Dendritic cell treated with granulocyte-macrophage colony-stimulating factor and Interleukin-4, amounts not matched to agents 40 ng/mL and 50 ng/mL, for 4 days (primary cell): ENCODE measurements around the gene FRMPD4.

Source experiments
- H3K27ac Mint-ChIP-seq: one replicate; pipeline ENCODE4 v1.8.0; 2022; ENCODE audit warnings: mild to moderate bottlenecking, mixed read lengths
- H3K27me3 Mint-ChIP-seq: one replicate; pipeline ENCODE4 v1.8.0; 2022; ENCODE audit warnings: mild to moderate bottlenecking, mixed read lengths
- H3K36me3 Mint-ChIP-seq: one replicate; pipeline ENCODE4 v1.8.0; 2022; ENCODE audit warnings: low read depth, mixed read lengths
- H3K4me1 Mint-ChIP-seq: one replicate; pipeline ENCODE4 v1.8.0; 2022; ENCODE audit warnings: low read depth, mixed read lengths
- H3K4me3 Mint-ChIP-seq: one replicate; pipeline ENCODE4 v1.8.0; 2022; ENCODE audit warnings: mild to moderate bottlenecking, moderate library complexity, mixed read lengths
- H3K9me3 Mint-ChIP-seq: one replicate; pipeline ENCODE4 v1.8.0; 2022; ENCODE audit warnings: mixed read lengths
- intact Hi-C: fragments of 100-400 bp; cut with micrococcal nuclease; formaldehyde crosslinking; loops from one replicate; pipeline ENCODE4 v1.15.0; 2022

FRMPD4 gene

DNA sequence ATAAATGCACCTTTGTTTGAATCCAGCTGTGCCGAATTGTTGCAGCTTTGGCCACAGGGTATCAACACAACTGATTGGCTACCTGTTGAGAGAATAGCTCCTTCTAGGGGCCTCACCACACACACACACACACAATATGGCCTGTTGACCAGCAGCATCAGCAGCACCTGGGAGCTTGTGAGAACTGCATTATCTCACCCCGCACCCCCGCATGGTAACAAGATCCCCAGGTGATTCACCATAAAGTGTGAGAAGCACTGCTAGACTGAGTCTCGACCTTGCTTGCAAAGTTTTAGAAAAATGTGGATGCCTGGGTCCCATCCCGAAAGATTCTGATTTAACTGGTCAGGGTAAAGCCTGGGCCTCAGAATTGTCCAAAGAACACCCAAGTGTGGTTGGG lies 476.0 kb downstream of the FRMPD4 start:
- Mint-ChIP-seq H3K9me3 (no peaks in the 10 kb centered on the region), H3K36me3 (no peaks in the 10 kb centered on the region), H3K27ac (no peak overlapping the region), H3K27me3 (no peaks in the 10 kb centered on the region), H3K4me3 (no peak overlapping the region), H3K4me1 (no peaks in the 10 kb centered on the region)
- intact Hi-C loops = no loop called here

- intact Hi-C loops = no loop called here
- Mint-ChIP-seq H3K4me1 (no peaks in the 10 kb centered on the region), H3K36me3 (no peaks in the 10 kb centered on the region), H3K4me3 (no peak overlapping the region), H3K9me3 (no peaks in the 10 kb centered on the region), H3K27ac (no peak overlapping the region), H3K27me3 (no peaks in the 10 kb centered on the region)
Observed at GRCh38 chrX:12615061-12615460, 476.8 kb downstream of the FRMPD4 start.

DNA sequence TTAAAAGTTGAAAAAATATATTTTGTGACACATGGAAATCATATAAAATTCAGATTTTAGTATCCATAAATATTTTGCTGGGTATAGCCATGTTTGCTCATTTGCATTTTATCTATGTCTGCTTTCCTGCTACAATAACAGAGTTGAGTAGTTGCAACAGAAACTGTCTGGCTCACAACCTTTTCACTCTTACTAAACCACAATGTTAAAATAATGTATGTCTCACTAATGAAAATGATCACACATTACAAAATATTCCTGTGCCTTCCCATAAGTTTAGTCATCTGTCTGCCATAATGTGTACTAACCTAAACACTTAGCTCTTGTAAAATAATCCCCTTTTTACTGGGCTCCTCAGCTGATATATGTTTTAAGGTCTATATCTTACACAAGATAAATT lies 479.0 kb downstream of the FRMPD4 start:
- no peaks in the 10 kb centered on the region for H3K9me3 Mint-ChIP-seq
- H3K4me1 Mint-ChIP-seq = no peaks in the 10 kb centered on the region
- H3K27ac Mint-ChIP-seq = no peak overlapping the region
- intact Hi-C loops = no loop called here
- H3K36me3 Mint-ChIP-seq = no peaks in the 10 kb centered on the region
- no peaks in the 10 kb centered on the region for H3K27me3 Mint-ChIP-seq
- no peak overlapping the region for H3K4me3 Mint-ChIP-seq

DNA sequence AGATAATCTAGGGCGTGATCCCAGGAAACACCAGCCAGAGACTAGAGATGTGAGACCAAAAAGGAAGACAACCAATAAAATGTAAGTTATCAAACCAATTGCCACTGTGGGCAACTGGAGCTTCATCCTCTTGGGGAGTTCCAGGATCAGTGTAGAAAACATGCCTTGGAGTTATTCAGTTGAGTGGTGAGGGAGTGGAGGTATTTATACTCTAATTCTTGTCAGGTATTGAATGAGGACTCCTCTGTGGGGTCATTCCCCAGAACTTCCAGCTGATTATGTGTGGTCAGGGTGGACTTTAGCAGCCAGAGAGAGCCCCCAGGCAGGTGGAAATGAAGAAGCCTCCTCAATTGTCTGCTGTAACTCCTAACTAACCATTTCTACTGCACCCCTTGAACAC lies 509.0 kb downstream of the FRMPD4 start:
- no peaks in the 10 kb centered on the region for H3K4me1 Mint-ChIP-seq
- intact Hi-C loops = no loop called here
- no peak overlapping the region for H3K4me3 Mint-ChIP-seq
- H3K36me3 Mint-ChIP-seq = no peaks in the 10 kb centered on the region
- no peak overlapping the region for H3K27ac Mint-ChIP-seq
- H3K9me3 Mint-ChIP-seq = no peaks in the 10 kb centered on the region
- no peaks in the 10 kb centered on the region for H3K27me3 Mint-ChIP-seq

- Mint-ChIP-seq H3K4me1 (no peaks in the 10 kb centered on the region), H3K36me3 (no peaks in the 10 kb centered on the region), H3K9me3 (no peaks in the 10 kb centered on the region), H3K4me3 (no peak overlapping the region), H3K27me3 (no peaks in the 10 kb centered on the region), H3K27ac (no peak overlapping the region)
- intact Hi-C loops = no loop called here
Observed at GRCh38 chrX:12648995-12649394, 510.7 kb downstream of the FRMPD4 start.

DNA sequence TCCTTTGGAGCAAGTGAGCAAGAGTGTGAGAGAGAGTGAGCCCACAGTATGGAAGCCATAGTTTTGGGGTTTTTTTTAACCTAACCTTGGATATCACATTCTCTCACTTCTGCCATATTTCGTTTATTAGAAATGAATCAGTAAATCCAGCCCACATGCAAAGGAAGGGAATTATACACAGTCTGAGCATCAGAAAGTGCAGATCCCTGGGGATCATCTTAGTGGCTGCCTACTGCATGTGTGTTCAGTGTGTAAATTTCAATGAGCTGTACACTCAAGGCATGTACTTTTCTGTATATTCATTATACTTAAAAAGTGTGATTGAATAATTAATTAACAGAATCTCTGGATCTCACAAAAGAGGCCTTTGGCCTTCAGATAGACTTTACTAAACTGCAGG lies 519.2 kb downstream of the FRMPD4 start:
- Mint-ChIP-seq H3K4me3 (no peak overlapping the region), H3K36me3 (no peaks in the 10 kb centered on the region), H3K9me3 (no peaks in the 10 kb centered on the region), H3K27me3 (no peaks in the 10 kb centered on the region), H3K27ac (no peak overlapping the region), H3K4me1 (no peaks in the 10 kb centered on the region)
- intact Hi-C loops = loop anchor here (10.0 kb wide), 1 partner anchor 63 kb away; no protein-coding TSS in a partner anchor

DNA sequence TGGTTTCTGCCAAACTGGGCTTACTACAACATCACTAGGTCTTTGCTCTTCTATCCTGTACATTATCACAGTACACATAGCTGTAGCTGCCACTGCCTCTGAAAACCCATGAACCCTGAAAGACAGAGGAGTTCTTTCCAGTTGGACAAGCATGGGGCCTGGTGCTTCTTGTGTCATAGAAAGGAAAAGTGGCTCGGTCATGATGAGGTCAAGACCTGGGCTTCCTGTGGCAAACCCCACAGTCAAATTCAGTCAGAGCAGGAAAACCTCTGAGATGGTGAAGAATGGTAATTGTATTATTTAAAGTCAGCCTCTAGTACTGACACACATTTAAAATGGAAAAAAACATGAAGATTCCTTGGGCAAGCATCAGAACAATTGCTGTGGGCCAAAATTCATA lies 519.6 kb downstream of the FRMPD4 start:
- Mint-ChIP-seq H3K4me3 (no peak overlapping the region), H3K9me3 (no peaks in the 10 kb centered on the region), H3K36me3 (no peaks in the 10 kb centered on the region), H3K27me3 (no peaks in the 10 kb centered on the region), H3K27ac (no peak overlapping the region), H3K4me1 (no peaks in the 10 kb centered on the region)
- intact Hi-C loops = loop anchor here (10.0 kb wide), 1 partner anchor 63 kb away; no protein-coding TSS in a partner anchor

GRCh38 chrX:12661464-12661863 lies 523.2 kb downstream of the FRMPD4 start:
- no peaks in the 10 kb centered on the region for H3K36me3 Mint-ChIP-seq
- H3K9me3 Mint-ChIP-seq = no peaks in the 10 kb centered on the region
- H3K27me3 Mint-ChIP-seq = no peaks in the 10 kb centered on the region
- H3K4me1 Mint-ChIP-seq = no peaks in the 10 kb centered on the region
- H3K4me3 Mint-ChIP-seq = no peak overlapping the region
- intact Hi-C loops = no loop called here
- H3K27ac Mint-ChIP-seq = no peak overlapping the region

- intact Hi-C loops = no loop called here
- Mint-ChIP-seq H3K36me3 (no peaks in the 10 kb centered on the region), H3K4me1 (no peaks in the 10 kb centered on the region), H3K9me3 (no peaks in the 10 kb centered on the region), H3K4me3 (no peak overlapping the region), H3K27ac (no peak overlapping the region), H3K27me3 (no peaks in the 10 kb centered on the region)
Observed at GRCh38 chrX:12672367-12673106, 534.3 kb downstream of the FRMPD4 start.

- no peaks in the 10 kb centered on the region for H3K27me3 Mint-ChIP-seq
- no peak overlapping the region for H3K4me3 Mint-ChIP-seq
- intact Hi-C loops = no loop called here
- no peaks in the 10 kb centered on the region for H3K36me3 Mint-ChIP-seq
- no peaks in the 10 kb centered on the region for H3K4me1 Mint-ChIP-seq
- H3K9me3 Mint-ChIP-seq = no peaks in the 10 kb centered on the region
- no peak overlapping the region for H3K27ac Mint-ChIP-seq
Observed at GRCh38 chrX:12673487-12673886, 535.2 kb downstream of the FRMPD4 start.

- H3K4me1 Mint-ChIP-seq = no peaks in the 10 kb centered on the region
- H3K9me3 Mint-ChIP-seq = no peaks in the 10 kb centered on the region
- H3K4me3 Mint-ChIP-seq = no peak overlapping the region
- no peaks in the 10 kb centered on the region for H3K36me3 Mint-ChIP-seq
- no peak overlapping the region for H3K27ac Mint-ChIP-seq
- H3K27me3 Mint-ChIP-seq = no peaks in the 10 kb centered on the region
- intact Hi-C loops = no loop called here
Observed at GRCh38 chrX:12679522-12679921, 541.2 kb downstream of the FRMPD4 start.

GRCh38 chrX:12681047-12681446 lies 542.8 kb downstream of the FRMPD4 start:
- Mint-ChIP-seq H3K9me3 (no peaks in the 10 kb centered on the region), H3K27ac (no peak overlapping the region), H3K4me1 (no peaks in the 10 kb centered on the region), H3K27me3 (no peaks in the 10 kb centered on the region), H3K36me3 (no peaks in the 10 kb centered on the region), H3K4me3 (no peak overlapping the region)
- intact Hi-C loops = no loop called here

- H3K36me3 Mint-ChIP-seq = no peaks in the 10 kb centered on the region
- H3K4me1 Mint-ChIP-seq = no peaks in the 10 kb centered on the region
- H3K27ac Mint-ChIP-seq = no peak overlapping the region
- H3K9me3 Mint-ChIP-seq = no peaks in the 10 kb centered on the region
- H3K27me3 Mint-ChIP-seq = no peaks in the 10 kb centered on the region
- H3K4me3 Mint-ChIP-seq = no peak overlapping the region
- intact Hi-C loops = no loop called here
Observed at GRCh38 chrX:12685541-12685940, 547.3 kb downstream of the FRMPD4 start.

GRCh38 chrX:12686331-12686730 lies 548.1 kb downstream of the FRMPD4 start:
- no peaks in the 10 kb centered on the region for H3K9me3 Mint-ChIP-seq
- intact Hi-C loops = no loop called here
- H3K4me1 Mint-ChIP-seq = no peaks in the 10 kb centered on the region
- H3K27me3 Mint-ChIP-seq = no peaks in the 10 kb centered on the region
- H3K4me3 Mint-ChIP-seq = no peak overlapping the region
- H3K36me3 Mint-ChIP-seq = no peaks in the 10 kb centered on the region
- no peak overlapping the region for H3K27ac Mint-ChIP-seq

DNA sequence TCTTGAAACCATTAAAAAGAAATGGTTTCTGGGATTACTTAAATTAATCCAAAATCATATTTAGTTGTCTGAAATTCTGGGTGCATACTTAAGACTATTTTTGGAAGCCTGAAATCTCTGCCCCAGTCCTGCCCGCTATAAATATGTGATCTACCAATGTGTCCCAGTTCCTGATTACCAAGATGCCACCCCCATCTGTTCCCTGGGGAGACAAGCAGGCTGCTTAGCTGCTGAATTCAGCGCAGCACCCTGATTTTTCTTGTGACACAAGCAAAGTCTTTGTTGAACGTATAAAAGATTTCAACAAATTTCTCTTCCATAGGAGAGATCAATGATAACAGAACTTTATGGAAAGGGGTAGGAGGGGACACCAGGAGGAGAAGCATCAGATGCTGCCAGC lies 552.4 kb downstream of the FRMPD4 start:
- Mint-ChIP-seq H3K9me3 (no peaks in the 10 kb centered on the region), H3K36me3 (no peaks in the 10 kb centered on the region), H3K27me3 (peaks cover 4% of the 10 kb centered on the region), H3K4me1 (no peaks in the 10 kb centered on the region), H3K4me3 (no peak overlapping the region), H3K27ac (no peak overlapping the region)
- intact Hi-C loops = no loop called here
